Uterus (tissue), 2 donors: Measurements from ENCODE around the gene LRRN2.

Source experiments
- POLR2A ChIP-seq, 2 donors: fragments of 450-650 bp; IDR thresholded peaks; one replicate each; pipeline ENCODE4 v1.6.1; 2016; ENCODE audit warnings: antibody characterized with exemption in 2 of 2, mild to moderate bottlenecking in 1 of 2, moderate library complexity in 1 of 2
- TF ChIP-seq, protein P1 (sequence below), 4 experiments: fragments of 200-600 bp in 2 of 4; fragments of 450-650 bp in 2 of 4; sonication (generic) in 2 of 4; IDR thresholded peaks; one replicate each; pipeline ENCODE4 v1.5.1; 2016 to 2019; ENCODE audit warnings: antibody characterized with exemption in 4 of 4, mild to moderate bottlenecking in 2 of 4, moderate library complexity in 1 of 4

DNA sequence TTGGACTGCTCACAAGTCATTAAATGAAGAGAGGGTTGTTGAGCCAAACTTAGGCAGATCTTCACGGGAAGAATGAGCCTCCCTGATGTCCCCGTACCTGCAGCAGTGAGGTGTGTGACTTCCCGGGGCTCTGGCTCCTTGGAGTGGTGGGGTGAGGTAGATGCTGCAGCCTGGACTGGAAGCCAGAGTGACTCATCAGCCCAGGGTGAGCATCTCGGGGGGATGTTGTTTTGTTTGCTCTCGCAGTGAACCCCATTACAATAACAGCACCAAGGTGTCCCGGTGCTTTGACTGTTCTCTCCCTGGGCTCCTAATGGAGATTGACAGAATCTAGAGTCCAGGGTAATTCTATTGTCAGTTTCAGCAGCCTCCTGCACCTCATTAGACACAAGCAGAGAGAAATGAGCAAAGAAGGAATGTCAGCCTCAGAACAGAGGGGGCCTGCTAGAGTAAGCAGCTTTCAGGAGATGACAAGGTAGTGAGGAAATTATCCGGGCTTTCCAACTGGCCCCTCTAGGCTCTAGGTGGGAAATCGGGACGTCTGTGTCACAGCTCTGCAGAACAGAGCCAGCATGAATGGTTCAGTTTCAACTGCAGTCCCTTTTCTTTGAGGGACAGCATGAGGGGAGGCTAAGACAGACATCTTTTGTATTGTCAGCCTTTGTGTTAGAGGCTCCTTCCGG lies 36.0 kb upstream of the LRRN2 start:
- TF ChIP-seq, protein P1, sequence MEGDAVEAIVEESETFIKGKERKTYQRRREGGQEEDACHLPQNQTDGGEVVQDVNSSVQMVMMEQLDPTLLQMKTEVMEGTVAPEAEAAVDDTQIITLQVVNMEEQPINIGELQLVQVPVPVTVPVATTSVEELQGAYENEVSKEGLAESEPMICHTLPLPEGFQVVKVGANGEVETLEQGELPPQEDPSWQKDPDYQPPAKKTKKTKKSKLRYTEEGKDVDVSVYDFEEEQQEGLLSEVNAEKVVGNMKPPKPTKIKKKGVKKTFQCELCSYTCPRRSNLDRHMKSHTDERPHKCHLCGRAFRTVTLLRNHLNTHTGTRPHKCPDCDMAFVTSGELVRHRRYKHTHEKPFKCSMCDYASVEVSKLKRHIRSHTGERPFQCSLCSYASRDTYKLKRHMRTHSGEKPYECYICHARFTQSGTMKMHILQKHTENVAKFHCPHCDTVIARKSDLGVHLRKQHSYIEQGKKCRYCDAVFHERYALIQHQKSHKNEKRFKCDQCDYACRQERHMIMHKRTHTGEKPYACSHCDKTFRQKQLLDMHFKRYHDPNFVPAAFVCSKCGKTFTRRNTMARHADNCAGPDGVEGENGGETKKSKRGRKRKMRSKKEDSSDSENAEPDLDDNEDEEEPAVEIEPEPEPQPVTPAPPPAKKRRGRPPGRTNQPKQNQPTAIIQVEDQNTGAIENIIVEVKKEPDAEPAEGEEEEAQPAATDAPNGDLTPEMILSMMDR (IDR thresholded peaks at IDR 0.05): no peak
- no peak for TF ChIP-seq POLR2A (IDR thresholded peaks at IDR 0.05)
